ENCODE results near the gene AMH. TPM values are rescaled to one million over a fixed set of nuclear protein-coding genes. Genes with fewer than 3 reads are reported as not detected.

The AMH gene
- polyA plus RNA-seq, 2 of the 4 experiments (the other 2 are of a cell fraction): 3.0 to 12.0 TPM

DNA sequence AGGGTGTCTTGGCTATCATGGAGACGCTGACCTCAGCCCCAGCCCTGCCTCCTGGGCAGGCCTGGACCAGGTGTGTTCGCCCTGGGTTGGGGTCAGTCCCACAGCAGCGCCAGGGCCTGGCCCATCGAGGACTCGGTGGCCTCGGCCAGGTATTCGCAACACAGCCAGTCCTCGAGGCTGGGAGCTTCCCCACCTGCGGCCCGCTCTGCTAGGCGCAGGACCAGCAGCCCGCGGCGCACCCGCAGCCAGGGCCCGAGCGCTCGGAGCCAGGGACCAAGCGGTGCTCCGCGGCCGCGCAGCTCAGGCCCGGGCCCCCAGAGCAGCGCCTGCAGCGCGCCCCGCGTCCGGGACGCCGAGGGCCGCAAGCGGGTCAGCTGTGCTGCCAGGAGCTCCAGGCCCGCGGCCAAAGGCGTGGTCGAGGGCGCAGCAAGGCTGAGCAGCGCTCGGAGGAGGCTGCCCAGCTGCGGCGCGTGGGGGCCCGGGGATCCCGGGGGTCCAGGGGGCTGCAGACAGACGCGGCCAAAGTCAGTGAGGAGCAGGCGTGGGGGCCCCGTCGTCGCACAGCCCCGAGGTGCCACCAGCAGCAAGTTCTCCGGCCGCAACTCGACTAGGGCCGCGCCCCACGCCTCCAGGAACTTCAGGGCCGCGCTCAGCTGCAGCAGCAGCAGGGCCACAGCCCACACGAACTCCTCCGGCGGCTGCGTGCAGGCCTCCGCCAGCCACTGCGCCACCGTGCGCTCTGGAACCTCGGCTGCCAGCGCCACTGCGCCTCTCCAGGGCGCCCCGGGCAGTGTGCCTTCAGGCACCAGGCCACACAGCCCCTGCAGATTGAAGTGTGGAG, 26.7 kb downstream of the AMH start (continued):
- no peak for TF ChIP-seq MYC (IDR thresholded peaks at IDR 0.05; ENCODE audit: borderline replicate concordance, low read length)

DNA sequence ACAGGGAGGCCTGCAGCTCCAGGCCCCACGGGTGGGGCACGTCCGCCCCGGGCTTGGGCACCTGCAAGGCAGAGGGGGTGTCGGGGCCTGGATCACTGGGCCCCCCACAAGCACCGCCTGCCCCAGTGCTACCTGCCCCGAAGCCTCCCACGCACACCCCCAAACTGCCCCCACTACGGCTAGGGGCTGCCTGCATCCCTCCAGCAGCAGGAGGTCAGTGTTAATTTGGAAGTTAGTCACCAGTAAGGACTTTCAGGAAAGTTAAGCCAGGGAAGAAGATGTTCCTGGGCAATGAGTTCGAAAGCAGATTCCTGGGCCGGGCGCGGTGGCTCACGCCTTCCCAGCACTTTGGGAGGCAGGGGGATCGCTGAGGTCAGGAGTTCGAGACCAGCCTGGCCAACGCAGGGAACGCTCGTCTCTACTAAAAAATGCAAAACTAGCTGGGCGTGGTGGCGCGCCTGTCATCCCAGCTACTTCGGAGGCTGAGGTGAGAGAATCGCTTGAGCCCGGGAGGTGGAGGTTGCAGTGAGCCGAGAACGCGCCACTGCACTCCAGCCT, 27.4 kb downstream of the AMH start:
- ChIA-PET CTCF (interaction anchor here (1.0 to 2.5 kb wide), 6 partner anchors 12 to 108 kb away, joined by 3 to 11 read pairs (median 4); no protein-coding TSS in a partner anchor), POLR2A (no interaction called here)
- H3K27ac ChIP-seq: no peak overlapping the region
- 92% methylated on average over 19 of the region's 28 CpGs for WGBS (ENCODE audit: missing lambda C conversion rate)
- no peak for ATAC-seq
- no peak overlapping the region for H3K4me3 ChIP-seq
- FAIRE-seq: no peak
- peaks cover 19% of the 10 kb centered on the region for H3K4me1 ChIP-seq
- H3K9me3 ChIP-seq: no peaks in the 10 kb centered on the region
- no peak overlapping the region for H3K4me2 ChIP-seq
- no peak for DNase-seq (ENCODE audit: low read depth in 1 of 2, low spot score in 1 of 2)
- TF ChIP-seq, protein P1, sequence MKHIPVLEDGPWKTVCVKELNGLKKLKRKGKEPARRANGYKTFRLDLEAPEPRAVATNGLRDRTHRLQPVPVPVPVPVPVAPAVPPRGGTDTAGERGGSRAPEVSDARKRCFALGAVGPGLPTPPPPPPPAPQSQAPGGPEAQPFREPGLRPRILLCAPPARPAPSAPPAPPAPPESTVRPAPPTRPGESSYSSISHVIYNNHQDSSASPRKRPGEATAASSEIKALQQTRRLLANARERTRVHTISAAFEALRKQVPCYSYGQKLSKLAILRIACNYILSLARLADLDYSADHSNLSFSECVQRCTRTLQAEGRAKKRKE (CRISPR knock-in tag; IDR thresholded peaks at IDR 0.05; ENCODE audit: low read depth): no peak
- TF ChIP-seq, protein P2, sequence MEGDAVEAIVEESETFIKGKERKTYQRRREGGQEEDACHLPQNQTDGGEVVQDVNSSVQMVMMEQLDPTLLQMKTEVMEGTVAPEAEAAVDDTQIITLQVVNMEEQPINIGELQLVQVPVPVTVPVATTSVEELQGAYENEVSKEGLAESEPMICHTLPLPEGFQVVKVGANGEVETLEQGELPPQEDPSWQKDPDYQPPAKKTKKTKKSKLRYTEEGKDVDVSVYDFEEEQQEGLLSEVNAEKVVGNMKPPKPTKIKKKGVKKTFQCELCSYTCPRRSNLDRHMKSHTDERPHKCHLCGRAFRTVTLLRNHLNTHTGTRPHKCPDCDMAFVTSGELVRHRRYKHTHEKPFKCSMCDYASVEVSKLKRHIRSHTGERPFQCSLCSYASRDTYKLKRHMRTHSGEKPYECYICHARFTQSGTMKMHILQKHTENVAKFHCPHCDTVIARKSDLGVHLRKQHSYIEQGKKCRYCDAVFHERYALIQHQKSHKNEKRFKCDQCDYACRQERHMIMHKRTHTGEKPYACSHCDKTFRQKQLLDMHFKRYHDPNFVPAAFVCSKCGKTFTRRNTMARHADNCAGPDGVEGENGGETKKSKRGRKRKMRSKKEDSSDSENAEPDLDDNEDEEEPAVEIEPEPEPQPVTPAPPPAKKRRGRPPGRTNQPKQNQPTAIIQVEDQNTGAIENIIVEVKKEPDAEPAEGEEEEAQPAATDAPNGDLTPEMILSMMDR (IDR thresholded peaks at IDR 0.05): no peak
- TF ChIP-seq MAFK (IDR thresholded peaks at IDR 0.05; ENCODE audit: partially characterized antibody) (no peak), POLR2AphosphoS2 (conservative IDR thresholded peaks at IDR 0.05; ENCODE audit: low read length) (no peak), NR3C1 (IDR thresholded peaks at IDR 0.05) (no peak), RAD21 (conservative IDR thresholded peaks at IDR 0.05 in 1 of 2, IDR thresholded peaks at IDR 0.05 in 1 of 2) (no peak), POLR2A (IDR thresholded peaks at IDR 0.05; ENCODE audit: low read length) (no peak)
- TF ChIP-seq, protein P3, sequence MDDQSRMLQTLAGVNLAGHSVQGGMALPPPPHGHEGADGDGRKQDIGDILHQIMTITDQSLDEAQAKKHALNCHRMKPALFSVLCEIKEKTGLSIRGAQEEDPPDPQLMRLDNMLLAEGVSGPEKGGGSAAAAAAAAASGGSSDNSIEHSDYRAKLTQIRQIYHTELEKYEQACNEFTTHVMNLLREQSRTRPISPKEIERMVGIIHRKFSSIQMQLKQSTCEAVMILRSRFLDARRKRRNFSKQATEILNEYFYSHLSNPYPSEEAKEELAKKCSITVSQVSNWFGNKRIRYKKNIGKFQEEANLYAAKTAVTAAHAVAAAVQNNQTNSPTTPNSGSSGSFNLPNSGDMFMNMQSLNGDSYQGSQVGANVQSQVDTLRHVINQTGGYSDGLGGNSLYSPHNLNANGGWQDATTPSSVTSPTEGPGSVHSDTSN (IDR thresholded peaks at IDR 0.05): no peak
- TF ChIP-seq, protein P4, sequence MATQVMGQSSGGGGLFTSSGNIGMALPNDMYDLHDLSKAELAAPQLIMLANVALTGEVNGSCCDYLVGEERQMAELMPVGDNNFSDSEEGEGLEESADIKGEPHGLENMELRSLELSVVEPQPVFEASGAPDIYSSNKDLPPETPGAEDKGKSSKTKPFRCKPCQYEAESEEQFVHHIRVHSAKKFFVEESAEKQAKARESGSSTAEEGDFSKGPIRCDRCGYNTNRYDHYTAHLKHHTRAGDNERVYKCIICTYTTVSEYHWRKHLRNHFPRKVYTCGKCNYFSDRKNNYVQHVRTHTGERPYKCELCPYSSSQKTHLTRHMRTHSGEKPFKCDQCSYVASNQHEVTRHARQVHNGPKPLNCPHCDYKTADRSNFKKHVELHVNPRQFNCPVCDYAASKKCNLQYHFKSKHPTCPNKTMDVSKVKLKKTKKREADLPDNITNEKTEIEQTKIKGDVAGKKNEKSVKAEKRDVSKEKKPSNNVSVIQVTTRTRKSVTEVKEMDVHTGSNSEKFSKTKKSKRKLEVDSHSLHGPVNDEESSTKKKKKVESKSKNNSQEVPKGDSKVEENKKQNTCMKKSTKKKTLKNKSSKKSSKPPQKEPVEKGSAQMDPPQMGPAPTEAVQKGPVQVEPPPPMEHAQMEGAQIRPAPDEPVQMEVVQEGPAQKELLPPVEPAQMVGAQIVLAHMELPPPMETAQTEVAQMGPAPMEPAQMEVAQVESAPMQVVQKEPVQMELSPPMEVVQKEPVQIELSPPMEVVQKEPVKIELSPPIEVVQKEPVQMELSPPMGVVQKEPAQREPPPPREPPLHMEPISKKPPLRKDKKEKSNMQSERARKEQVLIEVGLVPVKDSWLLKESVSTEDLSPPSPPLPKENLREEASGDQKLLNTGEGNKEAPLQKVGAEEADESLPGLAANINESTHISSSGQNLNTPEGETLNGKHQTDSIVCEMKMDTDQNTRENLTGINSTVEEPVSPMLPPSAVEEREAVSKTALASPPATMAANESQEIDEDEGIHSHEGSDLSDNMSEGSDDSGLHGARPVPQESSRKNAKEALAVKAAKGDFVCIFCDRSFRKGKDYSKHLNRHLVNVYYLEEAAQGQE (IDR thresholded peaks at IDR 0.05): no peak

DNA sequence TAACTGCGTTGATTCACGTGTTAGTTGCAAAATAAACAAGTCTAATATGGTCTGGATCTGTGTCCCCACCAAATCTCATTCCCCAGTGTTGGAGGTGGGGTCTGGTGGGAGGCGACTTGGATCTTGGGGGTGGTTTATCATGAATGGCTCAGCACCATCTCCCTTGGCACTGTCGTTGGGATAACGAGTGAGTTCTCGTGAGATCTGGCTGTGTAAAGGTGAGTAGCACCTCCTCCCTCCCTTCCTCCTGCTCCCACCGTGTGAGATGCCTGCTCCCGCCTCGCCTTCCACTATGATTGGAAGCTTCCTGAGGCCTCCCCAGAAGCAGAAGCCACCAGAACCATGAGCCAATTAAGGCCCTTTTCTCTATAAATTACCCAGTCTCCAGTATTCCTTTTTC, 28.0 kb downstream of the AMH start:
- POLR2A ChIA-PET: no interaction called here

More for the DNA sequence above, 28.0 kb downstream of the AMH start:
- DNase-seq (ENCODE audit: low read depth in 1 of 2, low spot score in 1 of 2): no peak
- 86% methylated on average over 9 of the region's 9 CpGs for WGBS (ENCODE audit: missing lambda C conversion rate)
- Histone ChIP-seq H3K4me3 (no peak overlapping the region), H3K27ac (no peak overlapping the region), H3K9me3 (no peaks in the 10 kb centered on the region), H3K4me2 (no peak overlapping the region), H3K4me1 (peaks cover 14% of the 10 kb centered on the region)
- CTCF ChIA-PET: interaction anchor here (1.0 to 2.0 kb wide), 4 partner anchors 15 to 167 kb away, joined by 3 to 6 read pairs (median 4); no protein-coding TSS in a partner anchor
- no peak for ATAC-seq
- no peak for FAIRE-seq
- TF ChIP-seq GATA3 (IDR thresholded peaks at IDR 0.05; ENCODE audit: borderline replicate concordance) (no peak), ESRRA (IDR thresholded peaks at IDR 0.05; ENCODE audit: borderline replicate concordance, low read length) (no peak), RFX5 (IDR thresholded peaks at IDR 0.05) (no peak), CBX8 (IDR thresholded peaks at IDR 0.05) (no peak), POLR2A (IDR thresholded peaks at IDR 0.05; ENCODE audit: low read length) (no peak), RARB (CRISPR knock-in tag; IDR thresholded peaks at IDR 0.05) (no peak), SREBF2 (IDR thresholded peaks at IDR 0.05) (no peak), CHD4 (IDR thresholded peaks at IDR 0.05; ENCODE audit: borderline replicate concordance) (no peak)

Measured in A549 (cell line).